DMS153 (cell line): ENCODE results near the gene CAPN11.

Experiments
- DNase-seq: peaks from one replicate; lab custom pipeline; 2025; lab: John Stamatoyannopoulos, UW

The CAPN11 gene

DNA sequence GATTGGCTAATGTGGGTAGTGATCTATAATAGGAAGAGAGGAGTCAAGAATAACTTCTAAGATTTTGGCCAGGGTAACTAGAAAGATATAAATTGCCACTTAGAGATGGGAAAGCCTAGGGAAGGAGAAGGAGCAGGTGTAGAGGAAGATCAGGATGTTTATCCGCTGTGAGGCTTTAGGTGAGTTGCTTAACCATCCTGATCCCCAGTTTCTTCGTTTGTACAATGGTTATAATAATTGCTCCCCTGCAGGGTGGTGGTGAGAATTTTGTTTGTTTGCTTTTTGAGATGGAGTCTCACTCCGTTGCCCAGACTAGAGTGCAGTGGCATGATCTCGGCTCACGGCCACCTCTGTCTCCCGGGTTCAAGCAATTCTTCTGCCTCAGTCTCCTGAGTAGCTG lies 55.7 kb downstream of the CAPN11 start:
- DNase-seq, result no peak

DNA sequence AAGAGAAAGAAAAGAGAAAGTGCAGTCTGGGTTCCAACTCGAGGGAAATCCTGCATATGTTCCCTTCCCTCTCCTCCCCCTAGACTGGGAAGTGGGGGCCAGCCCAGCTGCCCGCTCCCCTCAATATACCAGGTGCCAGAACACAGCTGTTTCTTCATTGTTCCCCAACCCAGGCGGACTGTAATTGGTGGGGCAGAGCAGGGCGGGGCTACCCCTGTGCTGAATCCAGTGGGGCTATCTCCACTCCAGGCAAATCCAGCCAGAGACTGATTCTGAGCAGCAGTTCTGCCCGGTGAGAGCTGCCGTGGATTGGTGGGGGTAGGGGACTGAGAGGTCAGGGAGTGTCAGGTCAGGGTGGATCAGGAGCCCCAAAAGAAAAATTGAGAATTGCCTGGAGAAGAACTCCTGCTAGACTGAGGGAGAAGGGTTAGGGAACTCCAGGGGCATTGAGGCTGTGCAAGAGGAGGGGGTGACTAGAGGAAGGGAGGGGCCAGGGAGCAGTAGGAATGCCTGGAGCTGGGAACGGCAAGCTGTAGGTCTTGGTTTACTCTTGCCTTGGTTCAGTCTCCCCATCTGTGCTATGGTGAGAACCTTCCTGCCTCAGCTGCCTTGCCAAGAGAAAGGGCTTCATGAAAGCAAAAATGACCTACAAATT lies 58.2 kb downstream of the CAPN11 start, which contains the start of gene MYMX:
TSS of gene MYMX (plus strand) at position 250 of the 655 bp plus-strand sequence. CDS start 546 bp downstream, outside the sequence.
- no peak for DNase-seq

DNA sequence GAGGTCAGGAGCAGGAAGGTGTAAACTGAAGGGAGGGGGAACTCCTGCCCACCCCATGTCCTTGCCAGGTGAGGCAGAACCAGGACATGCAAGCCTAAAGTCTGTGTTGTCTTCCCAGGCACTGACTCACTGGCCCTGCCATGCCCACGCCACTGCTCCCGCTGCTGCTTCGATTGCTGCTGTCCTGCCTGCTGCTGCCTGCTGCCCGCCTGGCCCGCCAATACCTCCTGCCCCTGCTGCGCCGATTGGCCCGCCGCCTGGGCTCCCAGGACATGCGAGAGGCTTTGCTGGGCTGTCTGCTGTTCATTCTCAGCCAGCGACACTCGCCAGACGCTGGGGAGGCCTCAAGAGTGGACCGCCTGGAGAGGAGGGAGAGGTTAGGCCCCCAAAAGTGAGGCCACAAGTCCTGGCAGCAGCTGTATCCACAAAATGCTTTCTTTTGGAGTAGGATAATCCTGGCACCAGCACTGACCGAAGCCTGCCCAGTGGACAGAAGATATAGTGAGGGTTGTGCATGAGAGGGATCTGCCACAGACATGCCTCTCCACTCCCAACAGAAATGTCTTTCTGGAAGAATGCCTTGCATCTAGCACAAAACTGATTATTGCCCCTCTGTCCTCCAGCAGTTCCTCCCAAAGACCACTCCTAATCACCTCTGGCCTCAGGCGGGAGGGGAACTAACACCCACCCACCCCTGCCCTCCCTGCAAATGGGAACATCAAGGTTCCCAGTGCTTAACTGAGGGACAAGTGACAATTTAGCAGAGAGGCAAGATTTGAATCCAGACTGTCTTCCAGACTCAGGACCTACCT lies 58.9 kb downstream of the CAPN11 start:
- DNase-seq, result no peak

- no peak for DNase-seq
Measured at GRCh38 chr6:44219053-44219814, 60.6 kb downstream of the CAPN11 start.

- DNase-seq, result no peak
Measured at GRCh38 chr6:44219815-44220784, 61.5 kb downstream of the CAPN11 start.

GRCh38 chr6:44220913-44221290 lies 62.3 kb downstream of the CAPN11 start:
- DNase-seq, result no peak

DNA sequence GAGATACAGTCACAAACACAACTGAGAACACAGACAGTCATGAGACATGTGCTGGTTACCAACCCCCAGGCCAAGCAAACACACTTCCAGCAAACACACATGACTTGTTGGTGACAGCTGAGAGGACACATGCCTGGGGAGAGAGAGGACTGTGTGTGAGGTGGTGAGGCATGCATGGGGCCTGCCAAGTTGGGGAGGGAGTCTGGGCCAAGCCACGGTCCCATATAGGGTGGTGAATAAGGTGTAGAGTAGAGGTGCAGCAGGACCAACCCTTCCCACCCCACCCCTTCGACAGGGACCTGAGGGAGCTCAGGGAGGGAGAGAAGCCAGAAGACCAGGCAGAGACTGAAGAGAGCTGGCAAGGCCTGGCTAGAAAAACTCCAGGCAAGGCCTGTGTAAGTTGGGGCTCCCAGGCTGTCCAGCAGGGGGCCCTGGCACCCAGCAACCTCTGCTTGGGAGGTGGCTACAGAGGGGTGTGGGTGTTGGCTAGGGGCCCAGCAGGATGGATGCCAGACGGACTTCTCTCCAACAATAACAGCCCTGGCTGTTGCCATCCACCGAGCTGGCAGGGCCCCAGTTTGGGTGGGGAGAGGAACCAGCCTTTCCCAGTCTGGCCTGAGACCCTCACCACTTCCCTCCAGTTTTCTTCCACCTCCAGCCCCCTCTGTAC lies 62.8 kb downstream of the CAPN11 start:
- peak; percentile 84 for DNase-seq

GRCh38 chr6:44221961-44222335 lies 63.3 kb downstream of the CAPN11 start:
- no peak for DNase-seq

DNA sequence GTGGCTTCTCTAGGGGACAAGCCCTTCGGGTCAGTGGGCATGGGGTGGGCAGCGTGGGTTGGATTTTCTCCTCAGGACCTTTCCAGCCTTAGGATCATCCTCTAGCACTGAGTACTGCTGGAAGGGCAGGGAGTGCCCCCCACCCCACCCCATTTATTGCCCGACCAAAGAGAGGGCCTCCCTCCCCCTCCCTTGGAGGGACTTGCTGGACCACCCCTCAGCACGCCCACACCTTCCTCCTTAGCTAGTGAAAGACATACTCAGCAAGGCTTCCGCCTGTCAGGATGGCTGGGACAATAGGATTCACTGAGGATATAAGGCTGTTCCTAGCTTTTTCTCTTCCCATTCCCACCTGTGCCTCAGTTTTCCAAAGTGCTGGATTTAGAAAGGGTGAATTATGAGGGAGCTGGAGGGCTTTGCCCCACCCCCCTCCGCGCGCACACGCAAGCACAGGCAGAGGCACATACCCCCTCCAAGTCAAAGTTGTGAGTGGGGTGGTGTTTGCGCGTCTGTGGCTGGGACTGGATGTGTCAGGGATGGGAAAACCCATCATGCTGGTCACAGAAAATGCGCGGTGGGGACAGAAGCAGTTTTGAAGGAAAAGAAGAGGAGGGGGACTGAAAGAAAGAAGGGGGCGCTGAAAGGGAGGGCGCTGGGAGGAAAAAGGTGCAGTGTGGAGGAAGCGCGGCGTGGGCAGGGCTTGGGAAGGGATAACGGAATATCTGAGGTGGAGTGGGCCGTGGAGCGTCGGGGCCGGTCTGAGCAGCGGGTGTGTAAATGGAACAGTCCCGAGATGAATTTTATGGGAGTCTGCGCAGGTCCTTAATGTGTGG lies 64.1 kb downstream of the CAPN11 start:
- no peak for DNase-seq

DNA sequence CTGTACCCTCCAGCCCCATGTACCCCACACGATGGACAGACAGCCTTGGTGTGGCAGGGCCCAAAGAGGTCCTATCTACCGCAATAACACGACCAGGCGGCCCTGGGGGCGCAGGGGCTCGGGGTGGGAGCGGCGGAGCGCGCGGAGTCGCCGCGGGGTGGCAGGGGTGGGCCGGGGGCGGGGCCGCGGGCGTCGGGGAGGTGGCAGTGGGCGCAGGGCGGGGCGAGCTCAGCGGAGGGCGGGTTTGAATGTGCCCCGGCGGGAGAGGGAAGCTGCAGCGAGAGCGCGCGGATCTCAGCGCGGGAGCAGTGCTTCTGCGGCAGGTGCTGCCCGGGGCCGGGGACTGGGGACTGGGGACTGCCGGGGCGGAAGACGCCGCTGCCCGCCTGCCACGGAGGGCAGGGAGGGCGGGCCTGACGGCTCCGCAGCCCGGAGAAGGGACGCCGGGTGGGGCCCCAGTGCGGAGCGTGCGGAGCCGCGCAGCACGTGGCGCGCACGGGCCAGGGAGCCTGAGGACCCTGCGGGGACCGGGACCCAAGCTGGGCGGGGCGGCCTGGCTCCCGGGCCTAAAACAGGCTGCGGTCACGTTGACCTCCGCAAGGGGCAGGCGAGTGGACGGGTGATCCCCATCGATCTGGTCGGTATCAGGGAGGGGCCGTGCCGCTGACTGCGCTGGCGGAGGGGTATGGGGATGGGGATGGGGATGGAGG lies 64.9 kb downstream of the CAPN11 start, which contains the start of gene SLC29A1:
TSS of gene SLC29A1 (plus strand) at position 277 of the 710 bp plus-strand sequence. CDS start 3,719 bp downstream, outside the sequence.
- DNase-seq, result peak; percentile 50

DNA sequence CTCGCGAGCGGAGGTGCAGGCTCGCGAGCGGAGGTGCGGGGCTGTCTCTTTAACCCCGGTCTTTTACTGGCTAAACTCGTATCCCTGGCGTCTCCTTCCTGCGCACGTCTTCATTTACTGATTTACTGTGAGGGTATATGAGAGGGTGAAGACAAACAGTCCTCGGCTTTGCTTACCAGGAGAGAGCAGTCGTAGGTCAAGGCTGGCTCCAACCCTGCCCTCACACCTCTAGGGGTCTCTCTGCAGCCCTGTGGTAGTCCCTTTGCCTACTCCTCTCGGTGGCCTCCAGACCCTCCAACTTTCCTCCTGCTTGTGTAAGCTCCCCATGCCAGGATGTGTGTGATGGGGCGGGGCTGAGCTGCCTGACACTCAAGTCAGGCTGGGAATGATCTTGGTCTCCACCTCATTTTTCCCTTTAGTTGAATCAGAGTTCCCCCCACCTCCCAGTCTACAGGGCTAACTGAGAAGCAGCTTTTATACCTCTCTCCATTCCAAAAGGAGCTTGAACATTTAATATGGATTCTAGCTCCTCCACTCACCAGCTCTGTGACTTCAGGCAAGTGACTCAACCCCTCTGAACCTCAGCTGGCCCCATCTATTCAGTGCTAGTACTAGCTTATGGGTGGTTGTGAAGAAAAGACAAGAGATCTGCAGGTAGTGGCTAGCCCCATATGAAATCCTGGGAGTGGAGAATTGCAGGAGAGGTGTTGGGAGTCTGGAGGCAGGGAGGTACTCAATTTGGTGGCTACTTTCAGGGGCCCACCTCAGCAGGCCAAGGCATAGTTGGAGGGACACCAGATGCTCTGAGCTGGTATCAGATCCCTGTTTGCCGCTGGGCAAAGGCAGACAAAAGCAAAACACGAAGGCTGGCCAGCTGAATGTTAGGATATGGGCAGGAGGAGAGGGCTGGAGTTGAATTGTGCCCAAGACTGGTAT lies 65.7 kb downstream of the CAPN11 start:
- no peak for DNase-seq

- DNase-seq, result no peak
Measured at GRCh38 chr6:44224965-44225305, 66.3 kb downstream of the CAPN11 start.

GRCh38 chr6:44225579-44226325 lies 67.1 kb downstream of the CAPN11 start:
- no peak for DNase-seq

DNA sequence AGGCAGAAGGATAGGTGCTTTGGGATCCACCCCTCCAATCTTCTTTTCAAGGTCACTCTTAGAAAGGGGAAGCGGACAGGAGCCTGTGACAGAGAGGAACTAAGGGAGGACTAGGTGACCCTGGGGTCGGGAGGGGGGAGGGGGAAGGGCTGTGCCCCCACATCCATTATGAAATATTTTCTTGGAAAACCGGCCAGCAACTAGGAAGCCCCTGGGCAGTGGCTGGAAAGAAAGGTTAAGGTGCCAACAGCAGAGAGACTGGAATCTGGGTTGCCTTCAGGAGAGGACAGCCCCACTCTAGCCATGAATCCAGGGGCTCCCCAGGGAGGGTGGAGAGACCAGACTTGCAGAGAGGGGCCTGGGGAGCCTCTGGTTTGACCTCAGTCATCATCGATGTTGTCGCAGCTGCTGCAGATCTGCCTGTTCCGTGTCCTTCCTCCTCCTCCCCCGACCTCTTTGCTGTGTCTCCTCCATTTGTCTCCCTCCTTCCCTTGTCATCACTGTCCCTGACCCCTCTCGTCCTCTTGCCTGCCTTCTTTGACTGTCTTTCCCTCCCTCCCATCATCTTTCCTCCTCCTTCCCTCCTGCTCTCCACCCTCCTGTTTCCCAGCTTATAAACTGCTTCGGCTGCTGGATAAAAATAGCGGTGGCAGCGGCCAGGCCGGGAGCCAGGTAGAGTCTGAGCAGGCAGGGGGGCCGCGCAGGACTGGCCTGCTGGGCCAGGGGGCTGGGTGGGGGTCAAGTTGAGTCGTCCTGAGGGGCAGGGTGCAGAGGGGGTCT lies 67.9 kb downstream of the CAPN11 start:
- DNase-seq, result no peak

GRCh38 chr6:44227148-44227793 lies 68.7 kb downstream of the CAPN11 start:
- DNase-seq, result no peak

- DNase-seq, result no peak
Measured at GRCh38 chr6:44228031-44228430, 69.4 kb downstream of the CAPN11 start.
